ENCODE measurements around the gene C6orf118.

Gene C6orf118

DNA sequence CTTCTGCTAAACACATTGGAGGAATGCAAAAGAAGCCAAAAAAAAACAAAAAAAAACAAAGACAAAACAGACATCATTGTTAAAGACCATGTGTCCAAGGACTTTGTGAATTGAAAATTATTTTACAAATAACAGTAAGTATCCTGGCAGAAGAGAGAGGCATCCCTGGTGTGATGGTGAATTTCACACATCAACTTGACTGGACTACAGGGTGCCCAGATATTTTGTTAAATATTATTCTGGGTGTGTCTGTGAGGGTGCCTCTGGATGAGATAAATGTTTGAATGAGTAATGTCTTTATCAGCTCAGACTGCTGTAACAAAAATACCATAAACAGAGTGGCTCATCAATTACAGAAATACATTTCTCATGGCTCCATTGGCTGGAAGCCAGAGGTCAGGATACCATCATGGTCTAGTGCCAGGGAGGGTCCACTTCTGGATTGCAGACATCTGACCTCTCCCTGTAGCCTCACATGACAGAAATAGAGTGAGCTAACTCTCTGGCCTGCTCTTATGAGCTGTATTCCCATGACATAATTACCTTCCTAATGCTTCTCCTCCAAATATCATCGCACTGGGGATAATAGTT lies 12.2 kb upstream of the C6orf118 start:
- Histone ChIP-seq H3K9ac (ENCODE audit: low read length) (no peak overlapping the region), H3K79me2 (ENCODE audit: low read length) (no peaks in the 10 kb centered on the region), H3K9me3 (replicated peaks; ENCODE audit: insufficient read depth, low read length) (no peaks in the 10 kb centered on the region), H3K36me3 (replicated peaks; ENCODE audit: insufficient read depth, low read length) (no peaks in the 10 kb centered on the region), H3K9me2 (replicated peaks; ENCODE audit: insufficient read depth, low read length) (no peaks in the 10 kb centered on the region), H3F3A (ENCODE audit: insufficient read depth, low read length) (no peaks in the 10 kb centered on the region), H2AFZ (ENCODE audit: low read length) (no peak overlapping the region), H3K27ac (ENCODE audit: low read length) (no peak overlapping the region), H3K4me1 (ENCODE audit: low read length) (no peaks in the 10 kb centered on the region), H4K20me1 (ENCODE audit: insufficient read depth, low read length) (no peaks in the 10 kb centered on the region), H3K27me3 (replicated peaks; ENCODE audit: insufficient read depth, low read length) (no peaks in the 10 kb centered on the region), H3K4me2 (ENCODE audit: low read depth, low read length) (no peak overlapping the region), H3K4me3 (ENCODE audit: low read length) (no peak overlapping the region)
- TF ChIP-seq, protein P1, sequence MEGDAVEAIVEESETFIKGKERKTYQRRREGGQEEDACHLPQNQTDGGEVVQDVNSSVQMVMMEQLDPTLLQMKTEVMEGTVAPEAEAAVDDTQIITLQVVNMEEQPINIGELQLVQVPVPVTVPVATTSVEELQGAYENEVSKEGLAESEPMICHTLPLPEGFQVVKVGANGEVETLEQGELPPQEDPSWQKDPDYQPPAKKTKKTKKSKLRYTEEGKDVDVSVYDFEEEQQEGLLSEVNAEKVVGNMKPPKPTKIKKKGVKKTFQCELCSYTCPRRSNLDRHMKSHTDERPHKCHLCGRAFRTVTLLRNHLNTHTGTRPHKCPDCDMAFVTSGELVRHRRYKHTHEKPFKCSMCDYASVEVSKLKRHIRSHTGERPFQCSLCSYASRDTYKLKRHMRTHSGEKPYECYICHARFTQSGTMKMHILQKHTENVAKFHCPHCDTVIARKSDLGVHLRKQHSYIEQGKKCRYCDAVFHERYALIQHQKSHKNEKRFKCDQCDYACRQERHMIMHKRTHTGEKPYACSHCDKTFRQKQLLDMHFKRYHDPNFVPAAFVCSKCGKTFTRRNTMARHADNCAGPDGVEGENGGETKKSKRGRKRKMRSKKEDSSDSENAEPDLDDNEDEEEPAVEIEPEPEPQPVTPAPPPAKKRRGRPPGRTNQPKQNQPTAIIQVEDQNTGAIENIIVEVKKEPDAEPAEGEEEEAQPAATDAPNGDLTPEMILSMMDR (IDR thresholded peaks at IDR 0.05; ENCODE audit: low read length) = no peak
- no peak for TF ChIP-seq EZH2 (optimal IDR thresholded peaks at IDR 0.05; ENCODE audit: low read depth, low read length)
- TF ChIP-seq EZH2phosphoT487 (IDR thresholded peaks at IDR 0.05; ENCODE audit: low read length) = no peak
- no peak for DNase-seq

GRCh38 chr6:165321150-165321549 lies 11.7 kb upstream of the C6orf118 start:
- Histone ChIP-seq H3K4me1 (ENCODE audit: low read length) (no peaks in the 10 kb centered on the region), H3F3A (ENCODE audit: insufficient read depth, low read length) (no peaks in the 10 kb centered on the region), H3K9me3 (replicated peaks; ENCODE audit: insufficient read depth, low read length) (no peaks in the 10 kb centered on the region), H3K4me2 (ENCODE audit: low read depth, low read length) (no peak overlapping the region), H3K36me3 (replicated peaks; ENCODE audit: insufficient read depth, low read length) (no peaks in the 10 kb centered on the region), H3K9ac (ENCODE audit: low read length) (no peak overlapping the region), H3K27ac (ENCODE audit: low read length) (no peak overlapping the region), H4K20me1 (ENCODE audit: insufficient read depth, low read length) (no peaks in the 10 kb centered on the region), H3K79me2 (ENCODE audit: low read length) (no peaks in the 10 kb centered on the region), H3K27me3 (replicated peaks; ENCODE audit: insufficient read depth, low read length) (no peaks in the 10 kb centered on the region), H3K9me2 (replicated peaks; ENCODE audit: insufficient read depth, low read length) (no peaks in the 10 kb centered on the region), H2AFZ (ENCODE audit: low read length) (no peak overlapping the region), H3K4me3 (ENCODE audit: low read length) (no peak overlapping the region)
- no peak for DNase-seq
- no peak for TF ChIP-seq EZH2 (optimal IDR thresholded peaks at IDR 0.05; ENCODE audit: low read depth, low read length)
- TF ChIP-seq, protein P1 (IDR thresholded peaks at IDR 0.05; ENCODE audit: low read length) = no peak
- no peak for TF ChIP-seq EZH2phosphoT487 (IDR thresholded peaks at IDR 0.05; ENCODE audit: low read length)

- no peak overlapping the region for H3K9ac ChIP-seq (ENCODE audit: low read length)
- TF ChIP-seq, protein P1 (IDR thresholded peaks at IDR 0.05; ENCODE audit: low read length) = no peak
- H4K20me1 ChIP-seq (ENCODE audit: insufficient read depth, low read length) = no peaks in the 10 kb centered on the region
- H3K79me2 ChIP-seq (ENCODE audit: low read length) = no peaks in the 10 kb centered on the region
- no peaks in the 10 kb centered on the region for H3K9me3 ChIP-seq (replicated peaks; ENCODE audit: insufficient read depth, low read length)
- no peaks in the 10 kb centered on the region for H3K27me3 ChIP-seq (replicated peaks; ENCODE audit: insufficient read depth, low read length)
- H2AFZ ChIP-seq (ENCODE audit: low read length) = no peak overlapping the region
- no peak for DNase-seq
- no peaks in the 10 kb centered on the region for H3K4me1 ChIP-seq (ENCODE audit: low read length)
- no peaks in the 10 kb centered on the region for H3K9me2 ChIP-seq (replicated peaks; ENCODE audit: insufficient read depth, low read length)
- H3K27ac ChIP-seq (ENCODE audit: low read length) = no peak overlapping the region
- no peak overlapping the region for H3K4me2 ChIP-seq (ENCODE audit: low read depth, low read length)
- H3K36me3 ChIP-seq (replicated peaks; ENCODE audit: insufficient read depth, low read length) = no peaks in the 10 kb centered on the region
- no peaks in the 10 kb centered on the region for H3F3A ChIP-seq (ENCODE audit: insufficient read depth, low read length)
- no peak overlapping the region for H3K4me3 ChIP-seq (ENCODE audit: low read length)
Measured at GRCh38 chr6:165317723-165318122, 8.3 kb upstream of the C6orf118 start.
